ENCODE measurements around the gene MIB2. TPM values are rescaled to one million over a fixed set of nuclear protein-coding genes. Genes with fewer than 3 reads are reported as not detected.
A peak's percentile ranks its signal among the peaks of the same experiment; 100 is the strongest.

The MIB2 gene
- total RNA-seq, 1 donor from 2014 or later, result 49.6 TPM

DNA sequence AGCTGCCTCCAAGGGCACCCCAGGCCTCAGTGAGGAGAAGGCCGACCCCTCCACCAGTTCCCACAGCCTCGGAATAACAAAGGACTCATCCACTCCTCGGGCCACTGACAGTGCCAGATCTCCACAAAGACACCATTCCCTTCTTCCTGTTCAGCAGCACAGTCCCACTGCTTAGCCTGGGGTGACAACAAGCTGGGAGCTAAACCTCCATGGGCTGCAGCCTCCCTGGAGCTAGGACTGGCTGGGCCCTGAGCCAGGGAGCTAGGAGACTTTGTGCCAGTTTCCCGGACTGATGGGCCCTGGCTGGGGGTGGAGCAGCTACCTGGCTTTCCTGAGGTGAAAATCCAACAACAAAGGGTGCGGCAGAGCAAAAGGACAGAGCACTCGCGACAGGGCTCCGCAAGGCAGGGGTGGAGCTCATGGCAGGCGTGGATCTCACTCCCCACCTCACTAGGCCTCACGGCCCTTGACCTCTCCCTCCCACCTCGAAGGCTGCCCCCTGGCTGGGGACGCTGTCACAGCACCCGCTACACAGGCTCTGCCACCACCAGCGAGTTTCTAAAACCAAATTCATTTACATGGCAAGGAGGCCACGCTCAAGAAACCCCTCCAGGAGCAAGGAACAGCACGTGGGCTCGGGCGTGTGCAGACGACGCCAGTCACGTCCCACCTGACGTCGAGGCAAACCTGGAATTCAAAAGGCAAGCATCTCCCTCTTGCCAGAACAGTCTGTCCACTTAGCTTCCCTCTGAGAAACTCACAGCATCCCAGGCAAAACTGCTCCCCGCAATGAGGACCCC lies 63.5 kb downstream of the MIB2 start:
- H3K36me3 ChIP-seq (ENCODE audit: control insufficient read depth in 3 of 3, insufficient read depth in 3 of 3, low read length in 3 of 3), result peaks cover 0 to 9% (median 0%) of the 10 kb centered on the region in 3 donors
- no peak overlapping the region for H3K4me3 ChIP-seq (ENCODE audit: low read length in 3 of 3)
- H3K9ac ChIP-seq (ENCODE audit: low read depth in 1 of 3, low read length in 3 of 3), result peak overlapping the region in 2 of 3 donors; percentile 51 to 54
- no peaks in the 10 kb centered on the region for H3K27me3 ChIP-seq (ENCODE audit: control insufficient read depth in 3 of 3, insufficient read depth in 3 of 3, low read length in 3 of 3)
- no peaks in the 10 kb centered on the region for H3K9me3 ChIP-seq (ENCODE audit: control insufficient read depth in 3 of 3, low read length in 3 of 3)
- H3K4me1 ChIP-seq (ENCODE audit: control insufficient read depth in 3 of 3, insufficient read depth in 3 of 3, low read length in 3 of 3), result peaks cover 5 to 11% (median 7%) of the 10 kb centered on the region in 3 donors
- H3K27ac ChIP-seq (ENCODE audit: low read depth, low read length), result no peak overlapping the region

Other genes with a start within 250 kb of the MIB2 start
- gene AURKAIP1, start 240.3 kb upstream of the MIB2 start, total RNA-seq, result 51.7 TPM
- gene CCNL2, start 216.2 kb upstream of the MIB2 start, total RNA-seq, result 55.3 TPM
- gene MRPL20, start 208.2 kb upstream of the MIB2 start, total RNA-seq, result 75.7 TPM
- 5.7 TPM for gene ANKRD65, start 194.2 kb upstream of the MIB2 start, total RNA-seq
- gene VWA1, start 179.8 kb upstream of the MIB2 start, total RNA-seq, result 11.0 TPM
- gene ATAD3C, start 165.8 kb upstream of the MIB2 start, total RNA-seq, result not detected
- gene ATAD3B, start 143.7 kb upstream of the MIB2 start, total RNA-seq, result 16.7 TPM
- 6.8 TPM for gene ATAD3A, start 103.3 kb upstream of the MIB2 start, total RNA-seq
- 2.1 TPM for gene TMEM240, start 74.9 kb upstream of the MIB2 start, total RNA-seq
- 40.2 TPM for gene SSU72, start 40.6 kb upstream of the MIB2 start, total RNA-seq
- not detected for gene FNDC10, start 15.4 kb upstream of the MIB2 start, total RNA-seq
- gene MMP23B, start 16.7 kb downstream of the MIB2 start, total RNA-seq, result 17.2 TPM
- 8.4 TPM for gene CDK11B, start 43.5 kb downstream of the MIB2 start, total RNA-seq
- 15.7 TPM for gene SLC35E2B, start 77.3 kb downstream of the MIB2 start, total RNA-seq
- gene CDK11A, start 108.9 kb downstream of the MIB2 start, total RNA-seq, result 16.7 TPM
- 11.5 TPM for gene NADK, start 163.0 kb downstream of the MIB2 start, total RNA-seq